ENCODE measurements around the gene INKA1. TPM values are rescaled to one million over a fixed set of nuclear protein-coding genes. Genes with fewer than 3 reads are reported as not detected.

The INKA1 gene
- total RNA-seq, 1 donor from 2014 or later = 6.6 TPM

DNA sequence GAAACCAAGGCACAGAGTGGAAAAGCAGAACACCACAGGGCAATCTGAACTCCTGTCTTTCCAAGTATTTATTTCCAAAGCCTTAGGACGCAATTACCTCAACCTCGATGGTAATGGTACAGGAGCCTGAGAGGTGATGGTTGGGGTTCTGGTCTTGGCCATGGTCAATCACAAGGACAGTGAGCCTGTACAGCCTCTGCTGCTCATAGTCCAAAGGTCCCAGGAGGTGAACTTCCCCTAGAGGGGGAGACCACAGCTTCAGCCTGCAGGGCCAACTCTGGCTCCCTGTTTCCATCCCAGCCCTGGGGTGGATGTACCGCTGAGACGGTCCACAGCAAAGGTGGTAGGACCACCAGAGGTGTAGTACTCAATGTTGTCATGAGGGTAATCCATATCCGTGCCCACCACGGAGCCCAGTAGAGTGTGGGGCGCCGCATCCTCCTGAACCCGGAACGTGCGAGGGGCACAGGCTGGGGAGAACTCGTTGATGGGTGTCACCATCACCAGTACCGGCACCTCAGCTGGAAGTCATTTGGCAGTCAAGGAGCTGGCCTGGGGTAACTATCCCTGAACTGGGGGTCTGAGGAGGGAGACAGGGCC, 9.5 kb upstream of the INKA1 start:
- H3K27me3 ChIP-seq = no peaks in the 10 kb centered on the region
- H3K9me3 ChIP-seq = no peaks in the 10 kb centered on the region
- no peak overlapping the region for H3K4me3 ChIP-seq
- intact Hi-C loops (cut with DNase I) = loop anchor here (10.0 kb wide), 1 partner anchor 121 kb away; no protein-coding TSS in a partner anchor
- H3K4me1 ChIP-seq = no peaks in the 10 kb centered on the region
- no peak for DNase-seq
- no peak overlapping the region for H3K27ac ChIP-seq
- ATAC-seq = no peak
- no peak for TF ChIP-seq CTCF (IDR thresholded peaks at IDR 0.05)
- H3K36me3 ChIP-seq = no peaks in the 10 kb centered on the region

DNA sequence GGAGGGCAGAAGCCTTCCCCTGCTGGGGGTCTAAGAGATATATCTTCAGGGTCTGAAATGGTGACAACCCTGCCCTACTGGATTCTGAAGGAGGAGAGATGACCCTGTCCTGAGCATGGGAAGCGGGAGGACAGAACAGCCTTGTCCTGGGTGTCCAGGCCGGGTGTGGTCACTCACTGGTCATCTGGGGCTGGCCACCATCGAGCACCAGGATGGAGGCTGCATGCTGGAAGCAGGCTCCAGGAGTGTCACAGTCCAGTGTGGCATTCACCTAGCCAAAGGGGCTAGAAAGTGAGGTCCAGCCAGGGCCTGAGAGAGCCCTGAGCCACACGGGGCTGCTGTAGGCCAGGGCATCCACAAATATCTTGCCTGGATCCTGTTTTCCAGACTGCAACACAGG, 8.6 kb upstream of the INKA1 start:
- no peak for TF ChIP-seq CTCF (IDR thresholded peaks at IDR 0.05)
- intact Hi-C loops (cut with DNase I) = loop anchor here (10.0 kb wide), 1 partner anchor 120 kb away; no protein-coding TSS in a partner anchor
- Histone ChIP-seq H3K27ac (no peak overlapping the region), H3K36me3 (no peaks in the 10 kb centered on the region), H3K4me1 (no peaks in the 10 kb centered on the region), H3K4me3 (no peak overlapping the region), H3K9me3 (no peaks in the 10 kb centered on the region), H3K27me3 (no peaks in the 10 kb centered on the region)
- DNase-seq (no peak), ATAC-seq (no peak)

DNA sequence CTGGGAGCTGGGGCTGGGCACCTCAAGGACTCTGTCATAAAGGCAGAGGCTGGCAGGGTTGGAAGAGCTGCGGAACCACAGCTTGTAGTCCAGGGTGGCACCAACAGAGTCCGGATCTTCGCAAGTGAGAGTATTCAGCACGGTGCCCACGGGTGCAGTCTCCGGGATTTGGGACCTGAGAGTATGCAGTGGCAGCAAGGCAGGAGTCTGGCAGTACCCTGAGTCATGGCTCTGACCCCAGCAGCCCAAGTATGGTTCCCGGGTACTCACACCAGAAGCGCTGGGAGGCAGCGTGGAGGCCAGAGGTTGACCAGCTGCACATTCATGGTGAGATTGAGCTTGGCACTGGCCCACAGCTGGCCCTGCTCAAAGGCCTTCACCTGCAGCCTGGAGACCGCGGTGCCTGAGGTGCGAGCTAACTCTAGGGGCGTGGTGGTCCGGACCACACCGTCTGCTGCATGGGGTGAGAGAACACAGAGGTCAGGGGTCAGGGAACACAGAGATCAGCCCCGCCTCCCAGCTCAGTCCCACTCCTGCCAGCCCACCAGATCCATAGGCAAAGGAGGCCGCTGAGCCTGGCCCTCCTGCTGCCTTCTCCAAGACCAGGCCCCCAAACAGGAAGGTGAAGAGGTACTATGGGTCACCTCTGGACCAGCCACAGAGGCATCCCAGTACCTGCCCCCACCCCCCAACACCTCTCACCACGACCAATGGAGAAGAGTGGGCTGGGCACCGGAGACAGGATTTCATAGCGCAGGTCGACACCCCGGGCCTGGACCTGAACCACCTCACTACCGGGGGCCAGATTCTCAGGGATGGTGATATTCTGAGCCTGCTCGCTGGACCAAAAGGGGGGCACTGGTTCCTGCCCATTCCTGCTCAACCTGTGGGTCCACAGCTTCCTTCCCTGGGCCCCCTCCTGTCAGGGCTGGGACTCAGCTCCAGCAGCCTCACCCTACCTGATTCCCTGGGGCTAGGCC, 7.8 kb upstream of the INKA1 start:
- H3K27ac ChIP-seq = no peak overlapping the region
- TF ChIP-seq CTCF (IDR thresholded peaks at IDR 0.05) = no peak
- ATAC-seq (no peak), DNase-seq (no peak)
- no peaks in the 10 kb centered on the region for H3K9me3 ChIP-seq
- intact Hi-C loops (cut with DNase I) = loop anchor here (10.0 kb wide), 1 partner anchor 120 kb away; no protein-coding TSS in a partner anchor
- H3K4me1 ChIP-seq = no peaks in the 10 kb centered on the region
- no peak overlapping the region for H3K4me3 ChIP-seq
- H3K36me3 ChIP-seq = no peaks in the 10 kb centered on the region
- H3K27me3 ChIP-seq = no peaks in the 10 kb centered on the region

- H3K4me1 ChIP-seq = peaks cover 4% of the 10 kb centered on the region
- intact Hi-C loops (cut with DNase I) = loop anchor here (10.0 kb wide), 1 partner anchor 116 kb away; no protein-coding TSS in a partner anchor
Observed at GRCh38 chr3:49799105-49799504, 4.0 kb upstream of the INKA1 start.

DNA sequence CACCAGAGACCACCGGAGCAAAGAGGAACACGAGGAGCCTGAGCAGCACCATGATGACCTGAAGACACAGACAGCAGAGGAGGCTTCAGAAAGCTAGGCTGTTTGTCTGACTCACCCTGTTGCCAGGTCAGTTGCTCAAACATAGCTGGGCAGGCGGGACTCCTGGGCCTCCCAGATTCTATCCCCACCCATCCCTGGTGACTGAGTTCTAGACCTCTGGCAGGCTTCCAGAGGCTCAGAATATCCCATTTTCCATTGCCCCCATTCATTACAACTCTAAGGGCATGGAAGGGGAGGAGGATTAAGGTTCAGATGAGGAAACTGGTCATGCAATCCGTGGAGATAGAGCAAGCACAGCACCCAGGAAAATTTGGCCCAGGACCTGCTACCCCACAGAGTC, 3.3 kb upstream of the INKA1 start, which contains the start of gene CDHR4:
TSS of gene CDHR4 (minus strand) at position 113 of the 400 bp plus-strand sequence. CDS start at position 52, 61 bp downstream.
- Histone ChIP-seq H3K4me1 (peaks cover 11% of the 10 kb centered on the region), H3K27ac (no peak within 1 kb of the TSS), H3K9me3 (no peaks in the 10 kb centered on the region), H3K27me3 (no peaks in the 10 kb centered on the region), H3K36me3 (no peaks in the 10 kb centered on the region), H3K4me3 (no peak within 1 kb of the TSS)
- no peak for DNase-seq
- TF ChIP-seq CTCF (IDR thresholded peaks at IDR 0.05) = no peak
- ATAC-seq = no peak
- intact Hi-C loops (cut with DNase I) = loop anchor here (5.0 to 10.0 kb wide), 2 partner anchors 38 to 115 kb away; no protein-coding TSS in a partner anchor

More at GRCh38 chr3:49799105-49799504, 4.0 kb upstream of the INKA1 start:
- Histone ChIP-seq H3K4me3 (no peak overlapping the region), H3K36me3 (no peaks in the 10 kb centered on the region), H3K9me3 (no peaks in the 10 kb centered on the region), H3K27me3 (no peaks in the 10 kb centered on the region), H3K27ac (no peak overlapping the region)
- TF ChIP-seq CTCF (IDR thresholded peaks at IDR 0.05) = no peak
- DNase-seq = no peak
- ATAC-seq = no peak
